Renal cortical epithelial cell (primary cell): ENCODE data around the gene CCL2. TPM values are rescaled to one million over a fixed set of nuclear protein-coding genes. Genes with fewer than 3 reads are reported as not detected.
"Not testable (repeated sequence)": the region's sequence is repeated elsewhere in the genome, so short reads cannot be mapped to it uniquely, and the experiment has no call there.

ENCODE experiments used
- DNase-seq: peaks from one replicate; pipeline ENCODE4 v3.0.0-alpha.2; 2011; ENCODE audit warnings: low read depth
- total RNA-seq: library from RNA; depleted of rRNA; stranded (reverse); fragments of >200 nt; gene quantifications from 2 replicates; pipeline ENCODE4 v1.2.3, GENCODE V29; 2014

The CCL2 gene
- total RNA-seq, result 29.2 and 148 TPM in 2 replicates

GRCh38 chr17:34254651-34255380 is at the start of gene CCL2:
Gene CCL2, plus strand, starts transcription at chr17:34255285. Its CDS starts 65 bp downstream, at chr17:34255350.
- DNase-seq, result peak; percentile 88

- no peak for DNase-seq
Measured at GRCh38 chr17:34205401-34205800, 49.7 kb upstream of the CCL2 start.

GRCh38 chr17:34206569-34206968 is 48.5 kb upstream of the CCL2 start:
- no peak for DNase-seq

GRCh38 chr17:34207572-34207971 is 47.5 kb upstream of the CCL2 start:
- DNase-seq, result no peak

GRCh38 chr17:34218748-34219147 is 36.3 kb upstream of the CCL2 start:
- no peak for DNase-seq

- no peak for DNase-seq
Measured at GRCh38 chr17:34219405-34219804, 35.7 kb upstream of the CCL2 start.

- no peak for DNase-seq
Measured at GRCh38 chr17:34220045-34220751, 34.9 kb upstream of the CCL2 start.

- DNase-seq, result peak; percentile 18
Measured at GRCh38 chr17:34220752-34221395, 34.2 kb upstream of the CCL2 start.

GRCh38 chr17:34221411-34221810 is 33.7 kb upstream of the CCL2 start:
- no peak for DNase-seq

GRCh38 chr17:34222722-34223497 is 32.2 kb upstream of the CCL2 start:
- no peak for DNase-seq

GRCh38 chr17:34225046-34225445 is 30.0 kb upstream of the CCL2 start:
- DNase-seq, result no peak

GRCh38 chr17:34226011-34226743 is 28.9 kb upstream of the CCL2 start:
- peak; percentile 73 for DNase-seq

GRCh38 chr17:34226744-34227034 is 28.4 kb upstream of the CCL2 start:
- DNase-seq, result no peak

GRCh38 chr17:34227293-34227692 is 27.8 kb upstream of the CCL2 start:
- DNase-seq, result not testable (repeated sequence)

- DNase-seq, result no peak
Measured at GRCh38 chr17:34227707-34228106, 27.4 kb upstream of the CCL2 start.

GRCh38 chr17:34228781-34229180 is 26.3 kb upstream of the CCL2 start:
- DNase-seq, result no peak

GRCh38 chr17:34230342-34230741 is 24.7 kb upstream of the CCL2 start:
- DNase-seq, result no peak

- DNase-seq, result no peak
Measured at GRCh38 chr17:34234616-34235015, 20.5 kb upstream of the CCL2 start.

- peak; percentile 56 for DNase-seq
Measured at GRCh38 chr17:34235389-34236028, 19.6 kb upstream of the CCL2 start.

GRCh38 chr17:34236281-34236892 is 18.7 kb upstream of the CCL2 start:
- DNase-seq, result no peak

GRCh38 chr17:34237458-34237857 is 17.6 kb upstream of the CCL2 start:
- no peak for DNase-seq
